GM23248 (cell line): Measurements from ENCODE around the gene AGL. TPM values are rescaled to one million over a fixed set of nuclear protein-coding genes. Genes with fewer than 3 reads are reported as not detected.

ENCODE experiments used
- DNase-seq: peaks from one replicate; pipeline ENCODE4 v3.0.0-alpha.2; 2015
- H2AFZ ChIP-seq: fragments of 200-600 bp; sonication (generic); 2 replicates; pipeline ENCODE4 v1.6.1; 2016; ENCODE audit warnings: antibody characterized with exemption
- H3F3A ChIP-seq: fragments of 200-600 bp; sonication (generic); 2 replicates; pipeline ENCODE4 v1.6.1; 2016; ENCODE audit warnings: mild to moderate bottlenecking, antibody characterized with exemption, mixed run types; ENCODE audit not compliant: insufficient read depth
- H3K27ac ChIP-seq: fragments of 200-600 bp; sonication (generic); 2 replicates; pipeline ENCODE4 v1.5.1; 2016; ENCODE audit warnings: mild to moderate bottlenecking
- H3K27me3 ChIP-seq: fragments of 200-600 bp; sonication (generic); replicated peaks from 2 replicates; pipeline ENCODE4 v1.6.1; 2016; ENCODE audit warnings: mild to moderate bottlenecking; ENCODE audit not compliant: insufficient read depth
- H3K36me3 ChIP-seq: fragments of 200-600 bp; sonication (generic); 2 replicates; pipeline ENCODE4 v1.6.1; 2016; ENCODE audit warnings: low read depth, mild to moderate bottlenecking
- H3K4me1 ChIP-seq: fragments of 200-600 bp; sonication (generic); 2 replicates; pipeline ENCODE4 v1.6.1; 2016; ENCODE audit warnings: mild to moderate bottlenecking; ENCODE audit not compliant: insufficient read depth
- H3K4me2 ChIP-seq: fragments of 200-600 bp; sonication (generic); one replicate; pipeline ENCODE4 v1.6.1; 2016; ENCODE audit warnings: mild to moderate bottlenecking; ENCODE audit not compliant: unreplicated experiment
- H3K4me3 ChIP-seq: fragments of 200-600 bp; sonication (generic); 2 replicates; pipeline ENCODE4 v1.5.1; 2016; ENCODE audit warnings: mild to moderate bottlenecking
- H3K79me2 ChIP-seq: fragments of 200-600 bp; sonication (generic); 2 replicates; pipeline ENCODE4 v1.6.1; 2016; ENCODE audit warnings: mild to moderate bottlenecking; ENCODE audit not compliant: insufficient read depth
- H3K9ac ChIP-seq: fragments of 200-600 bp; sonication (generic); 2 replicates; pipeline ENCODE4 v1.6.1; 2016; ENCODE audit warnings: mild to moderate bottlenecking
- H3K9me2 ChIP-seq: fragments of 200-600 bp; sonication (generic); 2 replicates; pipeline ENCODE4 v1.6.1; 2016; ENCODE audit warnings: mixed run types, mild to moderate bottlenecking, moderate library complexity; ENCODE audit not compliant: insufficient read depth
- H3K9me3 ChIP-seq: fragments of 200-600 bp; sonication (generic); one replicate; pipeline ENCODE4 v1.6.1; 2017; ENCODE audit warnings: low read depth
- H4K20me1 ChIP-seq: fragments of 200-600 bp; sonication (generic); 2 replicates; pipeline ENCODE4 v1.6.0; 2016; ENCODE audit not compliant: insufficient read depth
- EZH2 ChIP-seq: fragments of 200-600 bp; sonication (generic); IDR thresholded peaks from 2 replicates; pipeline ENCODE4 v1.6.1; 2018; ENCODE audit warnings: antibody characterized with exemption, mild to moderate bottlenecking; ENCODE audit not compliant: insufficient read depth, poor library complexity, severe bottlenecking
- EZH2phosphoT487 ChIP-seq: fragments of 200-600 bp; sonication (generic); IDR thresholded peaks from 2 replicates; pipeline ENCODE4 v1.6.1; 2018; ENCODE audit warnings: antibody characterized with exemption, moderate library complexity, mild to moderate bottlenecking, low read depth; ENCODE audit not compliant: insufficient read depth
- WGBS, 2 experiments: methylation state at CpG; one replicate each; pipeline ENCODE4 v1.1.6; 2015 to 2017; ENCODE audit warnings: low lambda C conversion rate in 2 of 2, low coverage in 1 of 2; ENCODE audit errors: missing lambda C conversion rate in 2 of 2; 5-methylcytosine and 5-hydroxymethylcytosine counted together
- in situ Hi-C: fragments of 300-500 bp; cut with MboI; formaldehyde crosslinking; loops from 2 replicates; pipeline ENCODE4 v1.15.0; 2020
- polyA plus RNA-seq: library from polyadenylated mRNA; unstranded; fragments of >200 nt; fragmentation: Nextera tagmentation; extraction: Ambion mirVana; gene quantifications from 2 replicates; pipeline ENCODE4 v1.2.1, GENCODE V29; 2016
- total RNA-seq: library from RNA; depleted of rRNA; stranded (reverse); fragments of >200 nt; shearing (Covaris generic); gene quantifications from 2 replicates; pipeline ENCODE4 v1.2.3, GENCODE V29; 2014

AGL gene
- total and polyA plus RNA-seq, 2 experiments from 2014 or later, result 5.5 to 8.0 TPM

- Histone ChIP-seq H3K27ac (no peak overlapping the region), H3K79me2 (no peaks in the 10 kb centered on the region), H4K20me1 (no peaks in the 10 kb centered on the region), H3K9me2 (no peaks in the 10 kb centered on the region), H3K9ac (no peak overlapping the region), H3K4me2 (no peak overlapping the region), H3K4me1 (no peaks in the 10 kb centered on the region), H3K9me3 (no peaks in the 10 kb centered on the region), H3F3A (no peaks in the 10 kb centered on the region), H3K36me3 (no peaks in the 10 kb centered on the region), H3K4me3 (no peak overlapping the region), H3K27me3 (no peaks in the 10 kb centered on the region), H2AFZ (no peak overlapping the region)
- 66 to 76% methylated on average over 3 of the region's 3 CpGs for WGBS, 2 experiments
- TF ChIP-seq EZH2phosphoT487 (no peak), EZH2 (no peak)
- DNase-seq, result peak; percentile 16
- in situ Hi-C loops, result loop anchor here (10.0 to 25.0 kb wide), 2 partner anchors 637 to 1069 kb away; partner anchors contain the start of genes EXTL2 and SLC30A7
These were observed 32.0 kb upstream of the AGL start for GRCh38 chr1:99818063-99818699.

DNA sequence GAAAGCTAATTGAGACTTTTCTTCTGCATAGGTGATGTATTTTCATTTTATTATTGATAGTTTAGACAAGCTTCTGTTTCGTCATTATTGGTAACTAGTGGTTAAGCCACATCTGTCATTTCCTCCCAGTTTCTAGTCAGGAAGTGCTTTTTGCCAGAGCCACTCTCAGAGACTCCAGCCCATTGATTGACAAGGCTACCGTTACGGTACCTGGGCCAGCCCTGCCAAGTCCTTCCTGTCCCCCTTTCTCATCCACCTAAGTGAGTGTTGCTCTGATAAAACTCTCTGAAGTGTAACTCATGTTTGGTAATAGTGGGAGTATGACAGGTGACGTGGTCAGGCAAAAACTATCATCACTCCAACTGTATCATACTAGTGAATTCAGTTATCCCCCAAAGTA lies 29.6 kb upstream of the AGL start:
- Histone ChIP-seq H3K79me2 (no peaks in the 10 kb centered on the region), H3K27ac (no peak overlapping the region), H4K20me1 (no peaks in the 10 kb centered on the region), H3K4me3 (no peak overlapping the region), H3K27me3 (no peaks in the 10 kb centered on the region), H3F3A (no peaks in the 10 kb centered on the region), H3K36me3 (no peaks in the 10 kb centered on the region), H3K4me2 (no peak overlapping the region), H3K4me1 (no peaks in the 10 kb centered on the region), H3K9me2 (no peaks in the 10 kb centered on the region), H2AFZ (no peak overlapping the region), H3K9ac (no peak overlapping the region), H3K9me3 (no peaks in the 10 kb centered on the region)
- TF ChIP-seq EZH2phosphoT487 (no peak), EZH2 (no peak)
- no peak for DNase-seq
- in situ Hi-C loops, result loop anchor here (25.0 kb wide), 1 partner anchor 1067 kb away; the partner anchor contains the start of genes EXTL2 and SLC30A7
- 43 to 50% methylated on average over 4 of the region's 4 CpGs for WGBS, 2 experiments

- Histone ChIP-seq H3K36me3 (no peaks in the 10 kb centered on the region), H3K9ac (no peak overlapping the region), H3K9me3 (no peaks in the 10 kb centered on the region), H3F3A (no peaks in the 10 kb centered on the region), H3K4me1 (no peaks in the 10 kb centered on the region), H2AFZ (no peak overlapping the region), H3K27ac (no peak overlapping the region), H3K4me3 (no peak overlapping the region), H3K79me2 (no peaks in the 10 kb centered on the region), H4K20me1 (no peaks in the 10 kb centered on the region), H3K9me2 (no peaks in the 10 kb centered on the region), H3K4me2 (no peak overlapping the region), H3K27me3 (no peaks in the 10 kb centered on the region)
- TF ChIP-seq EZH2 (no peak), EZH2phosphoT487 (no peak)
- 86 to 89% methylated on average over 3 of the region's 3 CpGs for WGBS, 2 experiments
- in situ Hi-C loops, result no loop called here
- DNase-seq, result no peak
These were observed 25.1 kb upstream of the AGL start for GRCh38 chr1:99825098-99825497.

- 81 to 82% methylated on average over 1 of the region's 1 CpG for WGBS, 2 experiments
- Histone ChIP-seq H3K4me3 (no peak overlapping the region), H3K9me3 (no peaks in the 10 kb centered on the region), H3K4me1 (no peaks in the 10 kb centered on the region), H3K4me2 (no peak overlapping the region), H2AFZ (no peak overlapping the region), H3K79me2 (no peaks in the 10 kb centered on the region), H3K27ac (no peak overlapping the region), H3F3A (no peaks in the 10 kb centered on the region), H4K20me1 (no peaks in the 10 kb centered on the region), H3K36me3 (no peaks in the 10 kb centered on the region), H3K9ac (no peak overlapping the region), H3K27me3 (no peaks in the 10 kb centered on the region), H3K9me2 (no peaks in the 10 kb centered on the region)
- TF ChIP-seq EZH2phosphoT487, result no peak
- no peak for TF ChIP-seq EZH2
- DNase-seq, result no peak
- in situ Hi-C loops, result no loop called here
These were observed 24.5 kb upstream of the AGL start for GRCh38 chr1:99825702-99826101.

GRCh38 chr1:99827970-99828369 lies 22.2 kb upstream of the AGL start:
- no peaks in the 10 kb centered on the region for H3K79me2 ChIP-seq
- H3K4me1 ChIP-seq, result no peaks in the 10 kb centered on the region
- H3K27ac ChIP-seq, result no peak overlapping the region
- no peak for DNase-seq
- no peaks in the 10 kb centered on the region for H4K20me1 ChIP-seq
- no peaks in the 10 kb centered on the region for H3K9me2 ChIP-seq
- H3K4me2 ChIP-seq, result no peak overlapping the region
- H3K9ac ChIP-seq, result no peak overlapping the region
- WGBS, 2 experiments, result 75 to 81% methylated on average over 2 of the region's 2 CpGs
- no peak overlapping the region for H2AFZ ChIP-seq
- no peak overlapping the region for H3K4me3 ChIP-seq
- H3K36me3 ChIP-seq, result no peaks in the 10 kb centered on the region
- no peaks in the 10 kb centered on the region for H3K27me3 ChIP-seq
- TF ChIP-seq EZH2 (no peak), EZH2phosphoT487 (no peak)
- in situ Hi-C loops, result no loop called here
- H3F3A ChIP-seq, result no peaks in the 10 kb centered on the region
- H3K9me3 ChIP-seq, result no peaks in the 10 kb centered on the region
